Ovary (tissue), 3 donors: ENCODE data around the gene DEAF1.

Experiments used
- POLR2A ChIP-seq: fragments of 450-650 bp; IDR thresholded peaks from one replicate; pipeline ENCODE4 v1.6.1; 2017; ENCODE audit warnings: antibody characterized with exemption, mild to moderate bottlenecking, moderate library complexity
- TF ChIP-seq, protein P1 (sequence below), 3 donors: fragments of 450-650 bp in 2 of 3; fragments of 200-600 bp in 1 of 3; IDR thresholded peaks; one replicate each; pipeline versions ENCODE4 v1.5.1 to v1.8.0; 2016 to 2022; ENCODE audit warnings: antibody characterized with exemption in 3 of 3, mild to moderate bottlenecking in 1 of 3
- donor health status: DM: no; HTN: no; CAD: no.

GRCh38 chr11:635945-636510 is 59.0 kb downstream of the DEAF1 start:
- TF ChIP-seq, protein P1, sequence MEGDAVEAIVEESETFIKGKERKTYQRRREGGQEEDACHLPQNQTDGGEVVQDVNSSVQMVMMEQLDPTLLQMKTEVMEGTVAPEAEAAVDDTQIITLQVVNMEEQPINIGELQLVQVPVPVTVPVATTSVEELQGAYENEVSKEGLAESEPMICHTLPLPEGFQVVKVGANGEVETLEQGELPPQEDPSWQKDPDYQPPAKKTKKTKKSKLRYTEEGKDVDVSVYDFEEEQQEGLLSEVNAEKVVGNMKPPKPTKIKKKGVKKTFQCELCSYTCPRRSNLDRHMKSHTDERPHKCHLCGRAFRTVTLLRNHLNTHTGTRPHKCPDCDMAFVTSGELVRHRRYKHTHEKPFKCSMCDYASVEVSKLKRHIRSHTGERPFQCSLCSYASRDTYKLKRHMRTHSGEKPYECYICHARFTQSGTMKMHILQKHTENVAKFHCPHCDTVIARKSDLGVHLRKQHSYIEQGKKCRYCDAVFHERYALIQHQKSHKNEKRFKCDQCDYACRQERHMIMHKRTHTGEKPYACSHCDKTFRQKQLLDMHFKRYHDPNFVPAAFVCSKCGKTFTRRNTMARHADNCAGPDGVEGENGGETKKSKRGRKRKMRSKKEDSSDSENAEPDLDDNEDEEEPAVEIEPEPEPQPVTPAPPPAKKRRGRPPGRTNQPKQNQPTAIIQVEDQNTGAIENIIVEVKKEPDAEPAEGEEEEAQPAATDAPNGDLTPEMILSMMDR (IDR thresholded peaks at IDR 0.05), result no peak
- TF ChIP-seq POLR2A, result no peak
